ENCODE data around the gene EML3. TPM values are rescaled to one million over a fixed set of nuclear protein-coding genes. Genes with fewer than 3 reads are reported as not detected.

Gene EML3
- total RNA-seq, 2 donors from 2014 or later: 132 to 148 TPM

DNA sequence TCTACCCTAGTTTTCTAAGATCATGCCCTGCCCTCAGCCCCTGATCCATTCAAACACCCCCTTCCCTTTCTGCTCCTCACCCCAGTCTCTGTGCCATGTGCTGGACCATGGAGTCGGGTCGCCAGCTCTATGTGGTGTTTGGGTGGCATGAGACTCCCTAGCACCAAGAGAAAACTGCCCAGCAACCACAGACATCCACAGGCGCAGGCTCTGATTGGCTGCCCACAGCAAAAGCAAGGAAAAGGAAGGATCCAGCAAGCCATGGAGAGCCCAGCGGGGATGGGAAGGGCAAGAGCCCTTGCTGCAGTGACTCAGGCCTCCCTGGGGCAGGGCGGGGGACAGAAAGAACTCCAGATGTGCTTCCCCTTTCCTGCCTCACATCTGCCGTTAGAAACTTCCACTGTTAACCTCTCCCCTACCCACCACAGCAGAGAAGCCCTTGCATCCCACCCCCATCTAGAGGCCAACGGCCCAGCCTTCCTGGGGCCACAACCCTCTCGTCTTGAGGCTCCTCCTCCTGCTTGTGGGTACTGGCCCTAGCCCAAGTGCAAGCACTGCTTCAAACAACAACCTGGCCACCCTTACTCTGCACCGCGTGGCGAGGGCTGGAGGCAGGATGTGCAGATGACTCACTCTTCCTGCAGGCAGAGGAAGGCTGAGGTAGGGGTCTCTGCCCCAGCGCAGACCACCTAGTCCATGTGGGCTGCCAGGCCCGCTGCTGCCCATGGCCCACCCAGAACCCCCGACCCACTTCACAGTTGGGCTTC lies 56.3 kb downstream of the EML3 start:
- Mint-ChIP-seq H3K9me3 (no peaks in the 10 kb centered on the region), H3K4me3 (peak overlapping the region; percentile 80 to 93), H3K27me3 (ENCODE audit: low read depth) (no peaks in the 10 kb centered on the region), H3K4me1 (ENCODE audit: low read depth) (peaks cover 98% of the 10 kb centered on the region), H3K36me3 (ENCODE audit: insufficient read depth in 2 of 2) (peaks cover 2 to 13% of the 10 kb centered on the region in 2 donors), H3K27ac (peak overlapping the region; percentile 85)
- ATAC-seq (replicated peaks in 1 of 2): peak; percentile 71 to 73
- peak; percentile 88 to 91 for DNase-seq

DNA sequence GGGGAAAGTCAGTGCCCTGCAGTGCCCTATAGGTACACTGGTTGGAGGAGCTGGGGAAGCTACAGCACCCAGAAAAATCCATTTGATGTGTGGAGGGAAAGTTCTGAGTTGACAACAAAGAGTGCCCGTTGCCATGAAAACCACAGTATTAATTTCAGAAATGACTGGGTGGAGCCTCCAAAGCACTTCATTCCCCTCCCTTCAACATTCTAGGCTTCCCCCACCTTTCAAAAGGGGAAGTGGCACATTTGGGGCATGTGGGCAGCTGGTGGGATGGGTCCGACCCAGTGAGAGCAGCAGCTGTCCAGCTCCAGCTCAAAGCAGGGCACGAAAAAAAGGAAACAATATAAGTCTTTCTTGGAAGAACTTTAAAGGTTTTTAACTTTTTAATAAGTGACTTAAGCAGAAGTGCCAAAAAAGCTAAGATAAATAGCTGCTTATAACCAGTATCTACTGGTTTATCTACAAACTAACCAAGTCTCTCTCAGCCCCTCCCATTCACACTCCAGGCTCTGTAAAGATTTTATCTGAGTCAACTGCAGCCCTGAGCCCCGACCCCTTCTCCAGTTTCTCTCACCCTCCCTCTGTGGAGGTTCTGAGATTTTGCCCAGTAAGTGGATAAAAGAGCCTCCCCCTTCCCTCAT lies 57.0 kb downstream of the EML3 start:
- H3K4me3 Mint-ChIP-seq: peak overlapping the region; percentile 80 to 93
- H3K27me3 Mint-ChIP-seq (ENCODE audit: low read depth): no peaks in the 10 kb centered on the region
- ATAC-seq (replicated peaks in 1 of 2): peak; percentile 19 to 31
- peak overlapping the region; percentile 85 for H3K27ac Mint-ChIP-seq
- H3K36me3 Mint-ChIP-seq (ENCODE audit: insufficient read depth in 2 of 2): peaks cover 2 to 13% of the 10 kb centered on the region in 2 donors
- no peaks in the 10 kb centered on the region for H3K9me3 Mint-ChIP-seq
- DNase-seq: peak; percentile 61 to 66
- H3K4me1 Mint-ChIP-seq (ENCODE audit: low read depth): peaks cover 99% of the 10 kb centered on the region

DNA sequence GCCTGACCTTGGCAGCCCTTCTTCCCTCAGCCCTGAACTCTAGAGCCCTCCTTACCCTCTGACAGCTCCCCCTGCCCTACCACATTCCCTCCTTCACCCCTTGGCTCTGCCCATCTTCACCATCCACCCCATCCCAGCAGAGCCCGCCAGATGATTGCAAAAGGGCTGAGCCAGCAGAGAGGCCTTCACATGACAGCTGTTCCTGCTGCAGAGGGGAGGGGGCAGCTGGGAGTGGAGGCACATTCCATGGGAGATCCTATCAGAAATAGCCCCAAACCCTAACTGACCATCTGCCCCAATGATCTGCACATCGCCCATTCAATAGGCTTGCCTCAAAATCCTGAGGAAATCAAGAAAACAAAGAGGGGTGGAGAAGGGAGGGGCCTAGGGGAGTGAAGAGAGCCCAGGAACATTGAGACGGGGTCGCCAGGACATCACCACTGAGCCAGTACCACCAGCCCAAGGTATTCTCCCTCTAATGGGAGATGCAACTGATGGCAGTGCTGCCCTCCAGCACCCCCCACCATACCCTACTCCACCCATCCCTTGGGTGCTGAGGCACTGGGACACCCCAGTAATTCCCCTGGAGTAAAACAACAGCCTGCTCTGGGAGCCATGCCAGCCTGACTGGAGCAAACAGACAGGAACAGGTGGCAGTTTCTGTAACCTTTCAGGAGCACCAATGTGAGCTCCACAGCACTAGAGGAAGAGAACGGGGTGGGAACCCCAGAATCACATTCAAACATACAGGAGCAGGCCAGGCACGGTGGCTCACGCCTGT lies 58.0 kb downstream of the EML3 start:
- Mint-ChIP-seq H3K27ac (peak overlapping the region; percentile 8), H3K27me3 (ENCODE audit: low read depth) (no peaks in the 10 kb centered on the region), H3K4me3 (peak overlapping the region; percentile 80 to 93), H3K36me3 (ENCODE audit: insufficient read depth in 2 of 2) (peaks cover 0 to 9% of the 10 kb centered on the region in 2 donors), H3K4me1 (ENCODE audit: low read depth) (peaks cover 97% of the 10 kb centered on the region), H3K9me3 (no peaks in the 10 kb centered on the region)
- ATAC-seq (replicated peaks in 1 of 2): no peak
- DNase-seq: no peak

- no peak overlapping the region for H3K27ac Mint-ChIP-seq
- H3K9me3 Mint-ChIP-seq: no peaks in the 10 kb centered on the region
- peaks cover 91% of the 10 kb centered on the region for H3K4me1 Mint-ChIP-seq (ENCODE audit: low read depth)
- peak overlapping the region; percentile 80 to 93 for H3K4me3 Mint-ChIP-seq
- H3K27me3 Mint-ChIP-seq (ENCODE audit: low read depth): no peaks in the 10 kb centered on the region
- ATAC-seq (replicated peaks in 1 of 2) (no peak), DNase-seq (no peak)
- peaks cover 0 to 3% of the 10 kb centered on the region in 2 donors for H3K36me3 Mint-ChIP-seq (ENCODE audit: insufficient read depth in 2 of 2)
These were observed 58.7 kb downstream of the EML3 start for GRCh38 chr11:62553839-62554361.

DNA sequence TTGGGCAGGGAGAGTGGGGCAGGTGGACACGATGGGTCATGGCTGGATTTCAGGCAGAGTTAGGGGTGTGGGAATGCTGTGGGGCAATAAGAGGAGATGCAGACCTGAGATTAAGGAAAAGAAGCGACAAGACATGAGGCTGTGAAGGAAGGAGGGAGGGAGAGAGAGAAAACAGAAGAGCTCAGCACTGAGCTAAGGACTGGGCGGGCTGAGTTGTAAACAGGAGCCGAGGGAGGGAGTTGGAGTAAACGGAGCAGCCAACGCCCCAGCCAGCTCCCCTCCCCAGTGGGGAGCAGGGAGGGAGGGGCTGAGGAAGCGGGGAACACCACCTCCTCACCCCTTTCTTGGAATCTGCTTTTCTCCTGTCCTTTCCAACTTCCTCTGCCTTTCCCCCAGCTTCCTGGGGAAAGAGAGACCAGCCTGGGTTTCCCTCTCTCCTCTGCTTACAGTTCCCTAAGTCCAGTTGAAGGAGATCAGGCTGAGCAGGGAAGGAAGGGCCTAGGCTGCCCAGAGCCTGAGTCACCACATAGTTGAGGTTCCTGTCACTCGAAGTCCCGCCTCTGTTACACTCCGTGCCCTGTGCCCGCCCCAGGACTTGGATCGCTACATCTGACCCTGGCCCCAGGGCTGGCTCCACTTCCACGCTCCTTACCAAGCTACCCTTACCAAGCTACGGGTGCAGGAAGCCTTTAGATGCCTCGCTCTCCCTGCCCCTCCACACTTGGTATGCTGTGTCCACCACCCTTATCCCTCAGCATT lies 59.3 kb downstream of the EML3 start:
- Mint-ChIP-seq H3K36me3 (ENCODE audit: insufficient read depth in 2 of 2) (no peaks in the 10 kb centered on the region), H3K27me3 (ENCODE audit: low read depth) (no peaks in the 10 kb centered on the region), H3K4me3 (peak overlapping the region; percentile 75 to 77), H3K27ac (peak overlapping the region; percentile 86), H3K4me1 (ENCODE audit: low read depth) (peaks cover 92% of the 10 kb centered on the region), H3K9me3 (no peaks in the 10 kb centered on the region)
- peak; percentile 54 to 57 for DNase-seq
- peak in 1 of 2 donors; percentile 35 for ATAC-seq (replicated peaks in 1 of 2)

GRCh38 chr11:62552485-62553079 lies 60.0 kb downstream of the EML3 start:
- Mint-ChIP-seq H3K27me3 (ENCODE audit: low read depth) (peaks cover 3% of the 10 kb centered on the region), H3K4me3 (peak overlapping the region; percentile 75 to 77)
- no peak for ATAC-seq (replicated peaks in 1 of 2)

More at GRCh38 chr11:62552485-62553079, 60.0 kb downstream of the EML3 start:
- H3K27ac Mint-ChIP-seq: peak overlapping the region; percentile 86
- H3K4me1 Mint-ChIP-seq (ENCODE audit: low read depth): peaks cover 92% of the 10 kb centered on the region
- H3K9me3 Mint-ChIP-seq: no peaks in the 10 kb centered on the region
- no peaks in the 10 kb centered on the region for H3K36me3 Mint-ChIP-seq (ENCODE audit: insufficient read depth in 2 of 2)
- DNase-seq: peak in 1 of 2 donors; percentile 25

Other genes starting within 250 kb of the EML3 start
- gene SCGB1A1, start 193.7 kb downstream of the EML3 start, total RNA-seq: not detected
- gene AHNAK, start 66.0 kb downstream of the EML3 start, total RNA-seq: 100 to 1,000 TPM in 1 of 2 donors, 10 to 100 TPM in 1; 80.3 to 131 TPM
- 1,000 to 10,000 TPM; 2,565 to 2,667 TPM for gene EEF1G, start 38.9 kb downstream of the EML3 start, total RNA-seq
- gene TUT1, start 21.3 kb downstream of the EML3 start, total RNA-seq: 10 to 100 TPM; 32.8 to 36.8 TPM
- 100 to 1,000 TPM; 173 to 241 TPM for gene MTA2, start 10.9 kb downstream of the EML3 start, total RNA-seq
- gene ROM1, start 482 bp upstream of the EML3 start, total RNA-seq: 1 to 10 TPM; 5.1 to 6.7 TPM
- gene B3GAT3, start 9.2 kb upstream of the EML3 start, total RNA-seq: 10 to 100 TPM; 72.2 to 79.9 TPM
- 100 to 1,000 TPM; 310 to 312 TPM for gene GANAB, start 33.8 kb upstream of the EML3 start, total RNA-seq
- gene INTS5, start 40.5 kb upstream of the EML3 start, total RNA-seq: 10 to 100 TPM; 25.0 to 26.1 TPM
- 10 to 100 TPM; 59.2 to 62.1 TPM for gene C11orf98, start 52.4 kb upstream of the EML3 start, total RNA-seq
- gene CSKMT, start 52.5 kb upstream of the EML3 start, total RNA-seq: 10 to 100 TPM; 35.2 to 46.0 TPM
- 1 to 10 TPM; 5.6 to 7.1 TPM for gene UQCC3, start 58.9 kb upstream of the EML3 start, total RNA-seq
- gene LBHD1, start 59.5 kb upstream of the EML3 start, total RNA-seq: 10 to 100 TPM in 1 of 2 donors, 1 to 10 TPM in 1; 9.9 to 13.0 TPM
- gene UBXN1, start 66.3 kb upstream of the EML3 start, total RNA-seq: 100 to 1,000 TPM; 154 to 163 TPM
- gene LRRN4CL, start 76.8 kb upstream of the EML3 start, total RNA-seq: under 1 TPM; 0.12 to 0.38 TPM
- 10 to 100 TPM; 38.4 to 40.7 TPM for gene BSCL2, start 94.6 kb upstream of the EML3 start, total RNA-seq
- not detected for gene GNG3, start 94.9 kb upstream of the EML3 start, total RNA-seq
- gene HNRNPUL2, start 114.7 kb upstream of the EML3 start, total RNA-seq: 10 to 100 TPM; 56.7 to 66.8 TPM
- gene TTC9C, start 115.7 kb upstream of the EML3 start, total RNA-seq: 10 to 100 TPM; 67.3 to 68.9 TPM
- 10 to 100 TPM; 12.2 to 12.4 TPM for gene ZBTB3, start 141.4 kb upstream of the EML3 start, total RNA-seq
- 100 to 1,000 TPM; 105 to 107 TPM for gene POLR2G, start 148.8 kb upstream of the EML3 start, total RNA-seq
- gene TAF6L, start 158.6 kb upstream of the EML3 start, total RNA-seq: 10 to 100 TPM; 13.6 to 15.5 TPM
- 10 to 100 TPM; 18.8 to 23.1 TPM for gene TMEM179B, start 174.6 kb upstream of the EML3 start, total RNA-seq
- 10 to 100 TPM in 1 of 2 donors, 1 to 10 TPM in 1; 8.4 to 10.8 TPM for gene TMEM223, start 179.2 kb upstream of the EML3 start, total RNA-seq
- gene NXF1, start 192.7 kb upstream of the EML3 start, total RNA-seq: 100 to 1,000 TPM; 117 to 131 TPM
- 10 to 100 TPM; 53.9 to 70.1 TPM for gene STX5, start 219.3 kb upstream of the EML3 start, total RNA-seq
- gene TEX54, start 220.1 kb upstream of the EML3 start, total RNA-seq: 1 to 10 TPM in 1 of 2 donors, under 1 TPM in 1; 0.77 to 1.5 TPM
- gene WDR74, start 226.8 kb upstream of the EML3 start, total RNA-seq: 100 to 1,000 TPM; 101 to 104 TPM